PFSK-1 (cell line): ENCODE results near the gene GARS1.

Source experiments
- POLR2AphosphoS5 ChIP-seq: IDR thresholded peaks from 2 replicates; pipeline ENCODE4 v1.6.1; 2012; ENCODE audit warnings: low read depth, mild to moderate bottlenecking, control low read depth, low read length, moderate library complexity
- REST ChIP-seq, 2 experiments: IDR thresholded peaks; 2 replicates each; pipeline versions ENCODE4 v1.6.1 to v1.8.0; 2011 to 2012; ENCODE audit warnings: low read depth in 2 of 2, low read length in 2 of 2, control low read depth in 1 of 2, inconsistent platforms in 1 of 2, mild to moderate bottlenecking in 1 of 2, moderate library complexity in 1 of 2; ENCODE audit not compliant: insufficient read depth in 1 of 2

- no peak for TF ChIP-seq REST (IDR thresholded peaks at IDR 0.05; ENCODE audit: insufficient read depth in 1 of 2, low read depth in 2 of 2, low read length in 2 of 2)
- TF ChIP-seq POLR2AphosphoS5 = no peak
Measured at GRCh38 chr7:30553546-30553945, 41.1 kb upstream of the GARS1 start.
